ENCODE measurements around the gene CTDSPL.

GRCh38 chr3:37963016-37963415 lies 101.3 kb downstream of the CTDSPL start:
- TF ChIP-seq CTCF (IDR thresholded peaks at IDR 0.05; ENCODE audit: insufficient read depth, low read length): no peak
- TF ChIP-seq REST (IDR thresholded peaks at IDR 0.05; ENCODE audit: insufficient replicate concordance, low read depth): no peak
- TF ChIP-seq POLR2AphosphoS5 (IDR thresholded peaks at IDR 0.05; ENCODE audit: low read depth): no peak
- no peak for TF ChIP-seq GABPA (IDR thresholded peaks at IDR 0.05; ENCODE audit: low read depth)

Measured in HL-60 (cell line).